Activated T-helper 1 cell treated with anti-CD3 and anti-CD28 coated beads, Interleukin-2, amount 50 U/mL, for 16 hours (primary cell): ENCODE measurements around the gene JDP2.
"Not testable (repeated sequence)": the region's sequence is repeated elsewhere in the genome, so short reads cannot be mapped to it uniquely, and the experiment has no call there.

Experiments used
- DNase-seq, 2 donors: peaks; one replicate each; pipeline ENCODE4 v3.0.0-alpha.2; 2020; ENCODE audit warnings: low read depth in 1 of 2, low spot score in 1 of 2

The JDP2 gene

DNA sequence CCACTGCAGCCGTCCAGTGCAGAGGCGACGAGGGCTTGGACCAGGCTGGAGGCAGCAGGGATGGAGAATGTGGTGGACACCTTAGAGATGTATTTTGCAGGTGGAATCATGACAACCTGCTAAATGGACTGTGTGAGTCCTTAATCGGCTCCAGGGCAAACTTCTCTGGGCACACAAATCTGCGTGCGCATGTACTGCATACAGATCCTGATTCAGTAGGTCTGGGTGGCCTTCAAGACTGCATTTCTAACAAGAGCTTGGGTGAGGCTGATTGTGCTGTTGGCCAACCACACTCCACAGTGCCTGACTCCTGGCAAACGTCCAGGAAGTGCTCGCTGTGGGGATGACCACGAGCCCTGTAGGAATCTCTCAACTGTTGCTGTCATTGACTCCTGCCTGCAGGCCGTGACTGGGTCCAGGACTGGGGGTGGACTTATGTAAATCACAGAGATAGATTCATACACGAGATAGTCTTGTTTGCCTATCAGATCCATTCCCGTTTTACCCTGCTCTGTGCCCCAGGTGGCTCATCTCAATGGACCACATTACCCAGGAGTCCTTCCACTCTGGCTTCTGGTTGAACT, 27.2 kb downstream of the JDP2 start:
- DNase-seq = no peak

- DNase-seq = no peak
Observed at GRCh38 chr14:75456069-75456996, 28.5 kb downstream of the JDP2 start.

- DNase-seq = no peak
Observed at GRCh38 chr14:75456997-75457335, 29.1 kb downstream of the JDP2 start.

GRCh38 chr14:75457648-75458165, 29.9 kb downstream of the JDP2 start:
- DNase-seq = no peak

- no peak for DNase-seq
Observed at GRCh38 chr14:75458305-75458704, 30.5 kb downstream of the JDP2 start.

- DNase-seq = no peak
Observed at GRCh38 chr14:75459099-75459741, 31.4 kb downstream of the JDP2 start.

DNA sequence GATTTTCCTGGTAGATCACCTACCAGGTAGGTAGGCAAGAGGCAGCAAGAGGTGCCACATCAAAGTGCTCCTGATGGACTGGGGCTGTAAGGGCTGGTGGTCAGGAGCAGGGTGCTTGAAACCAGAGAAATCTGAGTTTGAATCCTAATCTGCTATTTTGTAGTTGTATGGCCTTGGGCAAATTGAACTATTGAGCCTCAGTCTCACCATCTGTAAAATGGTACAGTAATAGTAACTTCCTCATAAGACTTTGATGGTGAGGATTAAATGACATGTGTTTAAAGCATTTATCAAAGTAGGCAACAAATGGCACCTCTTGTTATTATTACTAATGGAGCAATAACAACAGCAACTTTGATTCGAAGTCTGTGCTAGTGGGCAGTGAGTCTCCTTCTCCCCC, 32.0 kb downstream of the JDP2 start:
- no peak for DNase-seq

- DNase-seq = no peak
Observed at GRCh38 chr14:75460394-75460793, 32.6 kb downstream of the JDP2 start.

GRCh38 chr14:75461303-75461702, 33.5 kb downstream of the JDP2 start:
- no peak for DNase-seq

DNA sequence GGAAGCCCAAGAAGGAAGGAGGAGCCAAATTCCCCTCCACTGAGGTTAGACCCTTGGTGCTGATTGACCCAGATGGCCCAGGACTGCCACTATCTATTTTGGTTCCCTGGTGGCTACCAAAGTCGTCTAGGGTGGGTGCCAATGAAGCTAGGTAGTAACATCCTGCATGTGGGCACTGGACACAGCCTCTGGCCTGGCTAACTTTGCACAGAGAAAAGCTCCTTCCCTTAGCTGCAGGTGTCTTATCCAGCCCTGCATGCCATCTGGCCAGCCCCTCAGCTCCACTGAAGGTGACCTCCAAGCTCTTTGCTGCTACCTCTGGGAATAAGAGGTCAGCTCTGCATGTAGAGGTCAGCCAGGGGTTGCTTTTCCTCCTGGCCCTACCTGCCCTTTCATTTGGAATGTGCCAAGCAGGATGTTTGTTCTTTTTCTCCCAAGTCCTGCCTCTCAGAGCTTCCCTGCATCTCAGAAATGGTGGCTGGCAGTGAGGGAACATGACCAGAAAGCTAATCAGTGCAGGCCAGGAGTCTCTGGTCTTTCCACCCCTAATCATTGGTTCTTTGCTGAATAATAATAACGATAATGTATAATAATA, 34.0 kb downstream of the JDP2 start:
- no peak for DNase-seq

GRCh38 chr14:75464626-75465025, 36.8 kb downstream of the JDP2 start:
- DNase-seq = no peak

GRCh38 chr14:75467763-75468162, 39.9 kb downstream of the JDP2 start:
- DNase-seq = no peak

GRCh38 chr14:75469164-75469563, 41.3 kb downstream of the JDP2 start:
- no peak for DNase-seq

DNA sequence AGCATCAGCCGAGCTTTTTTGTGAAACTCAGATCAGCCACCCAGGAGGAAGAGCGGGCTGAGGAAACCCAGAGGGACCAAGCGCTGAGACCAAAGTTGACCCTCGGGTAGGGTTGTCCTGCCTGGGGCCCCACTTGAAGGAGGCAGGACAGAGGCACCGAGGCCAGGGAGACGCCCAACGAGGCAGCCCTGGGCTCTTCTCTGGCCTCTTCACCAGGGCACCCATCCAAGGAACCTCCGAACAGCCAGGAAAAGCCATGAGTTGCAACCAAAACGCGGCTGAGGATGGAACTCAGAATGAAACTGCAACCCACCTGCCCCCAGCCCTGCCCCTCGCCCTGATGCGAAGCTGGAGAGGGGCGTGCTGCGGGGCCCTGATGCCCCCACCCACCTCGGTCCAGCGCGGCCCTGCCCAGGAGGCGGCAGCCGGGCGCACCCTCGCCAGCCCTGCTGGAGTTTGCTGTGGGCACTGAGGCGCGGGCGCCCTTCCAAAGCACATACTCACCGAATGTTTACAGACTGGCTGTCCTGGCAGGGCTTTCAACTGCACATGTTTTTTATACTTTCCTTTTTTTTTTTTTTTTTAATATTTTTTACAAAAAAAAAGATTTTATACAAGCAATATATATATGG, 41.9 kb downstream of the JDP2 start:
- DNase-seq = no peak

DNA sequence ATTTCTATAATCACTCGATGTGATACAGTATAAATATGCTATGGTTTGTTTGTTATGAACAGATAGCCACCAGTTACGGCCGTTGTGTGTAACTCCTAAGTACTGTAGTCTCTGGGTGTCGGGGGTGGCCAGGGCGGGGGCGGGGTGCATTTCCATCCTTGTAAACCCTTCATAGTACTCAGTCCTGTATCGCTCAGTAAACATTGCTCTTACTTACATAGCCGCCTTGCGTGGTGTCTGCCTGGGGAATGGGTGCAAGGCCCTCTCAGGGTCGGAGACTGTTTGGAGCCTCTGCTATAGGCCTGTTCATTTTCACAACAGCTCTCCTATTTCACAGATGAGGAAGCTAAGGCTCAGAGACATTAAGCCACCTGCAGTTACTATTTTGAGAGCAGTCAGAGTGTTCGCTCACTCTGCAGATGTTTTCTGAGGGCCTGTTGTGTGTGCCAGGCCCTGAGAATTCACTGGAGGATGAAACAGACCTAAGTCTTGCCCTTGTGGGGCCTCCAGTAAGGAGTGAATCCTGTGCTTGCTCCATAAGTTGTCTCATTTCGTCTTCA, 42.5 kb downstream of the JDP2 start:
- no peak for DNase-seq

- no peak for DNase-seq
Observed at GRCh38 chr14:75471059-75471458, 43.2 kb downstream of the JDP2 start.

- not testable (repeated sequence) for DNase-seq
Observed at GRCh38 chr14:75474127-75474526, 46.3 kb downstream of the JDP2 start.

DNA sequence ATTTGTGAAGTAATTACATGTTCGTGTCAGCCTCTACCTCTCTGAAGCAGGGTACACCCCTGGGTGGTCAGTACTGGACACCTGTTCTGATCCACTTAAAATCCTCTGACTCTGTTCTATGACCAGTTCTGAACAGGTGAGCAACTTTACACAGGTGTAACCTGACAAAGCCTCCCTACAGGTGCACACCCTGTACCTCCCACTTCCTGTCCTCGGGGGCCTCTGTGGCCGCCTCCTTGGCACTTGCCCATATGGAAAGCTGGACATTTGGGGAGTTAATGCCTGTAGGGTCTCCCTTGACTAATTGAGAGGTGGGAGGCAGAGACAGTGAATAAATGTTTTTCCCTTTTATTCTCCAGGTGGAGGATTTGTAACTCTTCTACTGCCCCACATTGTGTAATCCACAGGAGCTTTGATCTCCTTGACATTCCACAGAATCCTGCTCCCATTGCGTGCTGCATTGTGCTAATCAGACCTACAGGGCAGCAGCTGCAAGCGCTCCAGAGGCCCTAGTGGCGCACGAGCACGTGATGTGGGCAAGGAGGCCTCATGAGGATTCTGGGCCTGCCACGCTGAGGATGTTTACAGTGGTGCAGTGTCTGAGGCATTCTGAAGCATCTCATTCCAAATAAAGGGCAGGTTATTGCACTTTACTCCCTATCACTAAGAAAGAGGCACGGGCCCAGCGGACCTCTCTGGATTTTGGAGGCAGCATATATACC, 48.6 kb downstream of the JDP2 start:
- DNase-seq = no peak

DNA sequence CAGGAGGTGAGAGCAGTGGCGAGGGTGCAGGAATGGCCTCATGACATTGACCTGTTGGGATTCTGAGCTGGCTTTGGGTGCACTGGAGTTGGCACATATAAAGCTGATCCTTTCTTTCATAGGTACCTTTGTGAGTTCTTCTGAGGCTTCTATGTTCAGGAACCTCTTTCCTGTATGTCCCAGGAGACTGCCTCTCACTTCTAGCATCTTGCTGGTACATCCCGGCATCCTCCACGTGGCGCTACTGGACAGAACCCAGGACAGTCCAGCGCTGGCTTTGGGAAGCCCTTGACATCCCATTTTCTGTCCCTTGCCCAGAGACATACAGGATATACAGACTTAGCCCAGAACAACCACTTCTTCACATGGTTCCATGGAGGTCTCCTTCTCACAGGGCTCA, 50.1 kb downstream of the JDP2 start:
- no peak for DNase-seq
